Measurements from ENCODE around the gene TMEM18. TPM values are rescaled to one million over a fixed set of nuclear protein-coding genes. Genes with fewer than 3 reads are reported as not detected.

Gene TMEM18
- total RNA-seq, 1 donor from 2014 or later = 50.0 TPM

- Mint-ChIP-seq H3K9me3 (peaks cover 17% of the 10 kb centered on the region), H3K4me3 (no peak overlapping the region), H3K4me1 (peaks cover 16% of the 10 kb centered on the region), H3K36me3 (peaks cover 3% of the 10 kb centered on the region), H3K27ac (no peak overlapping the region), H3K27me3 (ENCODE audit: insufficient read depth, low read depth) (peaks cover 4% of the 10 kb centered on the region)
- Histone ChIP-seq H4K20me1 (ENCODE audit: low read depth) (no peaks in the 10 kb centered on the region), H3K4me1 (no peaks in the 10 kb centered on the region), H3K4me2 (no peak overlapping the region), H3K9me3 (ENCODE audit: low read depth) (no peaks in the 10 kb centered on the region), H3F3A (ENCODE audit: low read depth) (no peaks in the 10 kb centered on the region), H3K79me2 (ENCODE audit: low read depth) (no peaks in the 10 kb centered on the region), H3K4me3 (no peak overlapping the region), H3K27me3 (peaks cover 4% of the 10 kb centered on the region), H3K27ac (no peak overlapping the region), H3K9ac (no peak overlapping the region), H3K36me3 (peaks cover 2% of the 10 kb centered on the region), H2AFZ (replicated peaks) (no peak overlapping the region)
- DNase-seq (ENCODE audit: low spot score) = no peak
- TF ChIP-seq CTCF (IDR thresholded peaks at IDR 0.05) = no peak
- no peak for TF ChIP-seq EZH2phosphoT487 (IDR thresholded peaks at IDR 0.05)
- no peak for TF ChIP-seq EZH2 (IDR thresholded peaks at IDR 0.05)
Observed at GRCh38 chr2:635687-636621, 41.3 kb downstream of the TMEM18 start.

- Histone ChIP-seq H3K4me1 (no peaks in the 10 kb centered on the region), H3F3A (ENCODE audit: low read depth) (no peaks in the 10 kb centered on the region), H3K9ac (no peak overlapping the region), H3K4me3 (no peak overlapping the region), H4K20me1 (ENCODE audit: low read depth) (no peaks in the 10 kb centered on the region), H3K79me2 (ENCODE audit: low read depth) (no peaks in the 10 kb centered on the region), H3K4me2 (no peak overlapping the region), H3K27me3 (peaks cover 4% of the 10 kb centered on the region), H3K9me3 (ENCODE audit: low read depth) (no peaks in the 10 kb centered on the region), H2AFZ (replicated peaks) (no peak overlapping the region), H3K36me3 (peaks cover 3% of the 10 kb centered on the region), H3K27ac (no peak overlapping the region)
- Mint-ChIP-seq H3K27ac (peak overlapping the region; percentile 67), H3K4me3 (no peak overlapping the region), H3K27me3 (ENCODE audit: insufficient read depth, low read depth) (peaks cover 4% of the 10 kb centered on the region), H3K4me1 (peaks cover 16% of the 10 kb centered on the region), H3K9me3 (peaks cover 18% of the 10 kb centered on the region), H3K36me3 (peaks cover 3% of the 10 kb centered on the region)
- no peak for TF ChIP-seq EZH2 (IDR thresholded peaks at IDR 0.05)
- no peak for TF ChIP-seq EZH2phosphoT487 (IDR thresholded peaks at IDR 0.05)
- TF ChIP-seq CTCF (IDR thresholded peaks at IDR 0.05) = no peak
- no peak for DNase-seq (ENCODE audit: low spot score)
Observed at GRCh38 chr2:634636-635388, 42.4 kb downstream of the TMEM18 start.

GRCh38 chr2:634041-634440 is 43.2 kb downstream of the TMEM18 start:
- Histone ChIP-seq H3K36me3 (peaks cover 3% of the 10 kb centered on the region), H3K9me3 (ENCODE audit: low read depth) (no peaks in the 10 kb centered on the region), H3K9ac (no peak overlapping the region), H3K79me2 (ENCODE audit: low read depth) (no peaks in the 10 kb centered on the region), H2AFZ (replicated peaks) (no peak overlapping the region), H3K4me3 (no peak overlapping the region), H3K4me2 (no peak overlapping the region), H3F3A (ENCODE audit: low read depth) (no peaks in the 10 kb centered on the region), H4K20me1 (ENCODE audit: low read depth) (no peaks in the 10 kb centered on the region), H3K27me3 (peaks cover 4% of the 10 kb centered on the region), H3K27ac (no peak overlapping the region), H3K4me1 (no peaks in the 10 kb centered on the region)
- peaks cover 4% of the 10 kb centered on the region for H3K27me3 Mint-ChIP-seq (ENCODE audit: insufficient read depth, low read depth)
- H3K9me3 Mint-ChIP-seq = peaks cover 20% of the 10 kb centered on the region
- H3K4me3 Mint-ChIP-seq = no peak overlapping the region
- H3K4me1 Mint-ChIP-seq = peaks cover 16% of the 10 kb centered on the region
- TF ChIP-seq EZH2 (IDR thresholded peaks at IDR 0.05) (no peak), EZH2phosphoT487 (IDR thresholded peaks at IDR 0.05) (no peak), CTCF (IDR thresholded peaks at IDR 0.05) (no peak)
- H3K36me3 Mint-ChIP-seq = peaks cover 3% of the 10 kb centered on the region
- DNase-seq (ENCODE audit: low spot score) = no peak
- peak overlapping the region; percentile 92 for H3K27ac Mint-ChIP-seq

Measured in neural progenitor cell (in vitro differentiated cells).